Activated CD8-positive, alpha-beta memory T cell treated with anti-CD3 and anti-CD28 coated beads for 1 hour (primary cell): ENCODE results near the gene PSENEN.
"Not testable (repeated sequence)": the region's sequence is repeated elsewhere in the genome, so short reads cannot be mapped to it uniquely, and the experiment has no call there.

ENCODE experiments used
- DNase-seq, 2 donors: peaks; one replicate each; pipeline ENCODE4 v3.0.0-alpha.2; 2020; ENCODE audit warnings: low read depth in 1 of 2; ENCODE audit errors: extremely low read depth in 1 of 2

The PSENEN gene

DNA sequence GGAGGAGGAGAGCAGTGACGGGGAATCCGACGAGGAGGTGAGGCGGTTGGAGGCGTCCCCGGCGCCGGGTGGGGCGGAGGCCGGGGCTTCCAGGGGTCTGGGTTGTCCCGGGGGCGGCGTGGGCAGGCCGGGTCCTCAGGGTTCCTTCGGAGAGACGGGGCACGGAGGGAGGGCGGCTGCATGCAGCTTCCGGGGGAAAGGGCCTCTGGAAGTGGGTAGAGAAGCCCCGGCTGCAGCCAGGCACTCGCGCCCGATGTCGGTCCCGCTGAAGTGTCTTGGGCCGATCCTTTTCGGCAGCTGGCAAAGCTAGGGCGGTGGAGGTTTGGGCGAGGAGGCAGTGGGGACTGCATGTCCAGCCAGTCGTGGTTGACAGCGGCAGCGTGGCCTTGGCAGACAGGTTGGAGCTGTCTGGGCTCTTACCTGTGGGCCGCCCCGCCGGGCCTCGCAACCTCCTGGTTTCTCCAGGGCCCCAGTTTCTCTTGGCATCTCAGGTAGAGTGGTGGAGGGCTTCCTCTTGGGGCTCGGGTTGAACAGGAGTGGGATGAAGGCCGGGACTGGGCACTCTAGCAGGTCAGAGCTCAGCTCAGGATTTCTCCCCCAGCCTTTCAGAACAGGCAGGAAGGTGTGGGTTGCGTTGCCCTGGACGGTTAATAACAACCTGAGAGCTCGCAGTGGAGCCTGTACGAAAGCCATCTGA, 27.0 kb upstream of the PSENEN start:
- peak in 1 of 2 donors; percentile 38 for DNase-seq

DNA sequence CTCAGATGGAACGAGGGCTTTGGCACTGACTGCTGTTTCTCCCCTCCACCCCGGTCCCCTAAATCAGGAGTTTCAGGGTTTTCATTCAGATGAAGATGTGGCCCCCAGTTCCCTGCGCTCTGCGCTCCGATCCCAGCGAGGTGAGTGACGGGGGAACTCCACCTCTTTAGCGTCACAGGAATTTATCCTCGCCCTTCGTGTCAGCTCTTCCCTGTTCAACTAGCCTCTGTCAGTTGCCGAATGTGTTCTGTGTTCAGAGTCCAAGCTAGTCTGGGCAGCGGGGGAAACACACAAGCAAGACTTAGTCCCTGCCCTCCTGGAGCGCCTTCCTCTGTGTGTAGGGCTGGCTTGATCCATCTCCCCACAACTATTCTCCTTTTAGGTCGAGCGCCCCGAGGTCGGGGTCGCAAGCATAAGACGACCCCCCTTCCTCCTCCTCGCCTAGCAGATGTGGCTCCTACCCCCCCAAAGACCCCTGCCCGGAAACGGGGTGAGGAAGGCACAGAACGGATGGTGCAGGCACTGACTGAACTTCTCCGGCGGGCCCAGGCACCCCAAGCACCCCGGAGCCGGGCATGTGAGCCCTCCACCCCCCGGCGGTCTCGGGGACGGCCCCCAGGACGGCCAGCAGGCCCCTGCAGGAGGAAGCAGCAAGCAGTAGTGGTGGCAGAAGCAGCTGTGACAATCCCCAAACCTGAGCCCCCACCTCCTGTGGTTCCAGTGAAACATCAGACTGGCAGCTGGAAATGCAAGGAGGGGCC, 25.9 kb upstream of the PSENEN start:
- no peak for DNase-seq

DNA sequence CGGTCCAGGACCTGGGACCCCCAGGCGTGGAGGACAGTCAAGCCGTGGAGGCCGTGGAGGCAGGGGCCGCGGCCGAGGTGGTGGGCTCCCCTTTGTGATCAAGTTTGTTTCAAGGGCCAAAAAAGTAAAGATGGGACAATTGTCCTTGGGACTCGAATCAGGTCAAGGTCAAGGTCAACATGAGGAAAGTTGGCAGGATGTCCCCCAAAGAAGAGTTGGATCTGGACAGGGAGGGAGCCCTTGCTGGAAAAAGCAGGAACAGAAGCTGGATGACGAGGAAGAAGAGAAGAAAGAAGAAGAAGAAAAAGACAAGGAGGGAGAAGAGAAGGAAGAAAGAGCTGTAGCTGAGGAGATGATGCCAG, 25.3 kb upstream of the PSENEN start:
- no peak for DNase-seq

- DNase-seq: no peak
Observed at GRCh38 chr19:35720648-35721047, 24.8 kb upstream of the PSENEN start.

DNA sequence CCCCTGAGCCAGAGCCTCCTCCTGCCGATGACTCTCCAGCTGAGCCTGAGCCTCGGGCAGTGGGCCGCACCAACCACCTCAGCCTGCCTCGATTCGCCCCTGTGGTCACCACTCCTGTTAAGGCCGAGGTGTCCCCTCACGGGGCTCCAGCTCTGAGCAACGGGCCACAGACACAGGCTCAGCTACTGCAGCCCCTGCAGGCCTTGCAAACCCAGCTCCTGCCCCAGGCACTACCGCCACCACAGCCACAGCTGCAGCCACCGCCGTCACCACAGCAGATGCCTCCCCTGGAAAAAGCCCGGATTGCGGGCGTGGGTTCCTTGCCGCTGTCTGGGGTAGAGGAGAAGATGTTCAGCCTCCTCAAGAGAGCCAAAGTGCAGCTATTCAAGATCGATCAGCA, 24.1 kb upstream of the PSENEN start:
- DNase-seq: no peak

- DNase-seq: no peak
Observed at GRCh38 chr19:35722461-35722860, 23.0 kb upstream of the PSENEN start.

GRCh38 chr19:35722897-35723296, 22.6 kb upstream of the PSENEN start:
- no peak for DNase-seq

DNA sequence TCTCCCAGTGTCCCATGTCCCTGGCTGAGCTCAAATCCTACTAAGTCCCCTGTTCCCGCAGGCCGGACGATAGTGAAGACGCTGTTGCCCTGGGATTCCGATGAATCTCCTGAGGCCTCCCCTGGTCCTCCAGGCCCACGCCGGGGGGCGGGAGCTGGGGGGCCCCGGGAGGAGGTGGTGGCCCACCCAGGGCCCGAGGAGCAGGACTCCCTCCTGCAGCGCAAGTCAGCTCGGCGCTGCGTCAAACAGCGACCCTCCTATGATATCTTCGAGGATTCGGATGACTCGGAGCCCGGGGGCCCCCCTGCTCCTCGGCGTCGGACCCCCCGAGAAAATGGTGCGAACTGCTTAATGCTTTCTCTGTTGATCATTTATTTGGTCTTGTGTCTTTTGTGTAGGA, 21.8 kb upstream of the PSENEN start:
- DNase-seq: no peak

DNA sequence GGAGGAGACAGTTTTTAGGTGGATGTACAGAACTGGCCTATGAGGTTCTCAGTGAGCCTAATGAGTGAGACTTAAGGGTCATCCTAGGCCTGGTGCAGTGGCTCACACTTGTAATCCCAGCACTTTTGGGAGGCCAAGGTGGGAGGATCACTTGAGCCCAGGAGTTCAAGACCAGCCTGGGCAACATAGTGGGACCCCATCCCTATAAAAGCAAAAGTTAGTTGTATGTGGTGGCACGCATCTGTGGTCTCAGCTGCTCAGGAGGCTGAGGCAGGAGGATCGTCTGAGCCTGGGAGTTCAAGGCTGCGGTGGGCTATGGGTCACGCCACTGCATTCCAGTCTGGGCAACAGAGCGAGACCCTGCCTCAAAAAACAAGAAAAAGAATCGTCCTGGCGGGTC, 21.3 kb upstream of the PSENEN start:
- DNase-seq: not testable (repeated sequence)

DNA sequence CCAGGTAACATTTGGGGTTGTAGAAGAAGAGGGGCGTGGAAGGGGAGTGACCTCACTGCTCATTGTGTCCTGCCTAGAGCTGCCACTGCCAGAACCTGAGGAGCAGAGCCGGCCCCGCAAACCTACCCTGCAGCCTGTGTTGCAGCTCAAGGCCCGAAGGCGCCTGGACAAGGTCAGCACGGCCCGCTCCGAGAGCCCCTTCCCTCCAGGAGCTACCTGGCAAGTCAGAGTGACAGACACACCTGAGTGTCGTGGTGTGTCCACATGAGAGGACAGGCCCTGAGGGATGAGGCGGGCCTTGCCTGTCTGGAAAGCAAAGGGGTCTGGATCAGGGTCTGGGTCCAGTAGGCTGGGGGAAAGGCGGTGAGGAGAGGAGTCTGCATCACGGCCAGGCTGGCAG, 20.9 kb upstream of the PSENEN start:
- no peak for DNase-seq

DNA sequence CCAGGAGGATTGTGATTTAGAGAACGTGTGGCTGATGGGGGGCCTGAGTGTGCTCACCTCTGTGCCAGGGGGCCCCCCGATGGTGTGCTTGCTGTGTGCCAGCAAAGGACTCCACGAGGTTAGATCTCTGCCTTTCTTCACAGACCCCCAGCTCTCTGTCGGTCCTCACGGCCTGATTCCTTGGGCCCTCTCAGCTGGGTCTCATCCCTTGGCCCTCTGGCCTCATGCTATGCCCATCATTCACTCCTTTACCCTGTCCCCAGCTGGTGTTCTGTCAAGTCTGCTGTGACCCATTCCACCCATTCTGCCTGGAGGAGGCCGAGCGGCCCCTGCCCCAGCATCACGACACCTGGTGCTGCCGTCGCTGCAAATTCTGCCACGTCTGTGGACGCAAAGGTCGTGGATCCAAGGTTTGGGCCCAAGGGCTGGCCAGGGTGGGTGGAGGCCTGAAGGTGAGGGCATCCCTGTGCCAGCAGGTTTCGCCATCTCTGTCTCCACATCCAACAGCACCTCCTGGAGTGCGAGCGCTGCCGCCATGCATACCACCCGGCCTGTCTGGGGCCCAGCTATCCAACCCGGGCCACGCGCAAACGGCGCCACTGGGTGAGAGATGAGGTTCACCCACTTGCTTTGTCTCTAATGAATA, 20.1 kb upstream of the PSENEN start:
- DNase-seq: no peak

GRCh38 chr19:35727053-35727955, 18.1 kb upstream of the PSENEN start:
- no peak for DNase-seq

- DNase-seq: no peak
Observed at GRCh38 chr19:35727956-35728706, 17.3 kb upstream of the PSENEN start.

DNA sequence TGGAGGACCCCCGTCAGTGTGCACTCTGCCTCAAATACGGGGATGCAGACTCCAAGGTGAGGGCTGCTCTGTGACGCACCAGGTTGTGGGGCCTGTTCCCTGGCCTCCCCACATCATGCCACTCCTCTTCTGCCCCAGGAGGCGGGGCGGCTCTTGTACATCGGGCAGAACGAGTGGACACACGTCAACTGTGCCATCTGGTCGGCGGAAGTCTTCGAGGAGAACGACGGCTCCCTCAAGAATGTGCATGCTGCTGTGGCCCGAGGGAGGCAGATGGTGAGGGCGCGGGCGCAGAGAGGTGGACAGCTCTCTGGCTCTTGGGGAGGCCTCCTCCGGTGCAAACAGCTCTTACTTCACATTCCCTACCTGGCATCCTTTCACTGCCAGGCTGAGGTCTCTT, 16.4 kb upstream of the PSENEN start:
- DNase-seq: no peak

- DNase-seq: no peak
Observed at GRCh38 chr19:35729763-35730162, 15.7 kb upstream of the PSENEN start.

- no peak for DNase-seq
Observed at GRCh38 chr19:35730326-35730725, 15.1 kb upstream of the PSENEN start.

GRCh38 chr19:35731353-35731752, 14.1 kb upstream of the PSENEN start:
- no peak for DNase-seq

DNA sequence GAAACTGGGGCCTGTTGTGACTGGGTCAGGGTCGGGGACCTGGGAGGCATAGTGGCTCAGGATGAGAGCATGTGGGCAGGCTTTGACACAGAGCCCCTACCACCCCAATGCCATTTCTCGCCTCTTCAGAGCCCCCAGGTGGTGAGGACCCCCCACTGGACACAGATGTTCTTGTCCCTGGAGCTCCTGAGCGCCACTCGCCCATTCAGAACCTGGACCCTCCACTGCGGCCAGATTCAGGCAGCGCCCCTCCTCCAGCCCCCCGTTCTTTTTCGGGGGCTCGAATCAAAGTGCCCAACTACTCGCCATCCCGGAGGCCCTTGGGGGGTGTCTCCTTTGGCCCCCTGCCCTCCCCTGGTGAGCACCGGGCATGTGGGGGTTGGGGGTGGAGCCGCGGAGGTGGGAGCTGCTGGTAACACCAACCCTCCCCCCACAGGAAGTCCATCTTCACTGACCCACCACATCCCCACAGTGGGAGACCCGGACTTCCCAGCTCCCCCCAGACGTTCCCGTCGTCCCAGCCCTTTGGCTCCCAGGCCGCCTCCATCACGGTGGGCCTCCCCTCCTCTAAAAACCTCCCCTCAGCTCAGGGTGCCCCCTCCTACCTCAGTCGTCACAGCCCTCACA, 13.6 kb upstream of the PSENEN start:
- no peak for DNase-seq

DNA sequence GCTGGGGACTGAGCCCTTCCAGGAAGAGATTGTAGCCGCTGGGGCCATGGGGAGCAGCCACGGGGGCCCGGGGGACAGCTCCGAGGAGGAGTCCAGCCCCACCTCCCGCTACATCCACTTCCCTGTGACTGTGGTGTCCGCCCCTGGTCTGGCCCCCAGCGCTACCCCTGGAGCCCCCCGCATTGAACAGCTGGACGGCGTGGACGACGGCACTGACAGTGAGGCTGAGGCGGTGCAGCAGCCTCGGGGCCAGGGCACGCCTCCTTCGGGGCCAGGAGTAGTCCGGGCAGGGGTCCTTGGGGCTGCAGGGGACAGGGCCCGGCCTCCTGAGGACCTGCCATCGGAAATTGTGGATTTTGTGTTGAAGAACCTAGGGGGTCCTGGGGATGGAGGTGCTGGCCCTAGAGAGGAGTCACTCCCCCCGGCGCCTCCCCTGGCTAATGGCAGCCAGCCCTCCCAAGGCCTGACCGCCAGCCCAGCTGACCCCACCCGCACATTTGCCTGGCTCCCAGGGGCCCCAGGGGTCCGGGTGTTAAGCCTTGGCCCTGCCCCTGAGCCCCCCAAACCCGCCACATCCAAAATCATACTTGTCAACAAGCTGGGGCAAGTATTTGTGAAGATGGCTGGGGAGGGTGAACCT, 12.8 kb upstream of the PSENEN start:
- DNase-seq: no peak
